Measurements from ENCODE around the gene CRK. TPM values are rescaled to one million over a fixed set of nuclear protein-coding genes. Genes with fewer than 3 reads are reported as not detected.
A peak's percentile ranks its signal among the peaks of the same experiment; 100 is the strongest.

The CRK gene
- total RNA-seq, 1 donor from 2014 or later: 57.1 TPM

- H3K27me3 Mint-ChIP-seq (ENCODE audit: unreplicated experiment): no peaks in the 10 kb centered on the region
Measured at GRCh38 chr17:1494203-1494602, 38.2 kb upstream of the CRK start.

DNA sequence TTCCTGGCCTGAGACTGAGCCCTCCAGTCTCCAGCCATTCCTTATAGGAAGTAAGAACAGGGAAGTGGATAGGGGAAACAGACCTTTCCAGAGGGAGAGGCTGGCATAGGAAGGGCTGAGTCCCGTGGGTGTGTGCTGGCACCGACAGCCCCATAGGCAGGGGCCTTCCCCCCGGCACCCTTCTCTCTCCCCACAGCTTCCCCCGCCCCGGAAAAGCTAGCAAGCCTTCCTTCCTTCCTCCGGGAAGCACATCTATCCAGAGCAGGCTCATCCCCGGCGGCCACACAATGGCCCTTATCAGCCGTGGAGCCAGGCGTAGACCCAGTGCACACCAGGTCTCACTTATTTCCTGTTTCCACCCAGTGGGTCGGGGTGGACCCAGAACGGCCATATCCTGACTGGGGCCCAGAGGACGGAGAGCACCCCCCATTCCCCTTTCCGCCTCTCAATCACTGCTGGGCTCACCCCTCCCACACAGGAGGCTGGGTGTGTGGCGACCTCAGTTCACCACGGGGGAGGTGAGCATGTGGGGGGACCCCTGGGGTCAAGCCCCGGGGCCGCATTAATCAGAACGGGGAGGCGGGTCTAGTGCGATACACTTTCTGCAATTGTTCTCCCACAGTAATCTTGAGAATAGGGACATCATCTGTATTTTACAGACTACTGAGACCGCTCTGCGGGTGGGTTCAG is 37.4 kb upstream of the CRK start:
- Mint-ChIP-seq H3K27ac (ENCODE audit: unreplicated experiment) (peak overlapping the region; percentile 56), H3K36me3 (ENCODE audit: unreplicated experiment) (no peaks in the 10 kb centered on the region), H3K4me3 (ENCODE audit: unreplicated experiment) (peak overlapping the region; percentile 45), H3K9me3 (ENCODE audit: unreplicated experiment) (no peaks in the 10 kb centered on the region), H3K27me3 (ENCODE audit: unreplicated experiment) (no peaks in the 10 kb centered on the region), H3K4me1 (ENCODE audit: unreplicated experiment) (peaks cover 39% of the 10 kb centered on the region)
- TF ChIP-seq CTCF (IDR thresholded peaks at IDR 0.05): no peak
- DNase-seq (ENCODE audit: extremely low spot score, unreplicated experiment): no peak

More at GRCh38 chr17:1494203-1494602, 38.2 kb upstream of the CRK start:
- TF ChIP-seq CTCF (IDR thresholded peaks at IDR 0.05): no peak
- no peak for DNase-seq (ENCODE audit: extremely low spot score, unreplicated experiment)
- peaks cover 31% of the 10 kb centered on the region for H3K4me1 Mint-ChIP-seq (ENCODE audit: unreplicated experiment)
- no peaks in the 10 kb centered on the region for H3K36me3 Mint-ChIP-seq (ENCODE audit: unreplicated experiment)
- H3K27ac Mint-ChIP-seq (ENCODE audit: unreplicated experiment): no peak overlapping the region
- H3K4me3 Mint-ChIP-seq (ENCODE audit: unreplicated experiment): no peak overlapping the region
- no peaks in the 10 kb centered on the region for H3K9me3 Mint-ChIP-seq (ENCODE audit: unreplicated experiment)

DNA sequence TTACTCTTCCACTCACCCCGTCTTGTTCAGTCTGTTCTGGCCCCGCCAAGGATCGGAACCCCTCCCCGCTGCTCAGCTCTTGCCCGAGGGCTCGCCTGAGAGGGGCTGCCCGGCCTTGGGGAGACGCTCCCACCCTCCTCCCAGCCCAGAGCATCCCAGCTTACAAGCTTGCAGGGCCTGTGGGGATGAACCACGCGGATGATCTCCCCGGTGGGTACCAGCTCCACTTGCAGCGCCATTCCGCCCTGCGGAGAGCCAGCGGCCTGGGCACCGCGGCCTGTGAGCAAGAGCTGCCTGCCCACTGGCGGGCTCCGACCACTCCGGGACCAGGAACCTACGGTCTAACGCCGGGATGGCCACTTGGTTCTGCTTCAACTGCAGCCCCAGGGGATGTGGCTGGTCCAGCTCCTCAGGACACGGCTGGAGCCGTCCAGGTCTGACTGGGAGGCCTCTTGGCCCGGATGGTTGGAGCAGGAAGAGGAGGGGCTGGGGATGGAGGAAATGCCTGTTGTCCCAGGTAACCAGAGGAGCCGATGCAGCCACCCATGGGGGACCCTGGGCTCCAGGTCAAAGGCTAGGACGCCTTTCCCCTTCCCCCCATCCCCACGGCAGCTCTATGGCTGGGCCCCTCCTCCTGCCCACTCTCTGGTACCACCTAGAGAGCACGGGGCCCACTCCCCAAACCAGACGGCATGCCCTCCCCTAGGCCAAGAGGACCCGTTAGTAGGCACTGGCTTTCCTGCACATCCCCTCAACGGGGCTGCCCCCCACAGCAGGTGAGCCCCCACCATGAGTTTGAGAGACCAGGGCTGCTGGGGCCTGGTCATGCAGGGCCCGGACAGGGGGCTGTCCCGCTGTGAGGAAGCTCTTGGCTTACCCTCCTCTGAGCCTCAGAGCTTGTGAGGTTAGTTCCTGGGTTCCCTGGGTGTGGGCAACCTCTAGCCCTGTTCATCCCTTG is 36.5 kb upstream of the CRK start, which contains the start of gene MYO1C:
TSS of gene MYO1C (minus strand) at position 438 of the 958 bp plus-strand sequence. CDS start at position 239, 199 bp downstream.
- H3K4me1 Mint-ChIP-seq (ENCODE audit: unreplicated experiment): peaks cover 43% of the 10 kb centered on the region
- no peaks in the 10 kb centered on the region for H3K27me3 Mint-ChIP-seq (ENCODE audit: unreplicated experiment)
- H3K4me3 Mint-ChIP-seq (ENCODE audit: unreplicated experiment): peak within 1 kb of the TSS; percentile 84
- peak within 1 kb of the TSS; percentile 78 for H3K27ac Mint-ChIP-seq (ENCODE audit: unreplicated experiment)
- no peaks in the 10 kb centered on the region for H3K36me3 Mint-ChIP-seq (ENCODE audit: unreplicated experiment)
- no peak for DNase-seq (ENCODE audit: extremely low spot score, unreplicated experiment)
- TF ChIP-seq CTCF (IDR thresholded peaks at IDR 0.05): no peak
- no peaks in the 10 kb centered on the region for H3K9me3 Mint-ChIP-seq (ENCODE audit: unreplicated experiment)

- Mint-ChIP-seq H3K27ac (ENCODE audit: unreplicated experiment) (peak overlapping the region; percentile 78), H3K4me3 (ENCODE audit: unreplicated experiment) (peak overlapping the region; percentile 84), H3K36me3 (ENCODE audit: unreplicated experiment) (no peaks in the 10 kb centered on the region), H3K9me3 (ENCODE audit: unreplicated experiment) (no peaks in the 10 kb centered on the region), H3K27me3 (ENCODE audit: unreplicated experiment) (no peaks in the 10 kb centered on the region), H3K4me1 (ENCODE audit: unreplicated experiment) (peaks cover 48% of the 10 kb centered on the region)
- no peak for DNase-seq (ENCODE audit: extremely low spot score, unreplicated experiment)
- TF ChIP-seq CTCF (IDR thresholded peaks at IDR 0.05): no peak
Measured at GRCh38 chr17:1491443-1492248, 35.6 kb upstream of the CRK start.
